Stomach (tissue), 9 donors: ENCODE data around the gene PDE6H. TPM values are rescaled to one million over a fixed set of nuclear protein-coding genes. Genes with fewer than 3 reads are reported as not detected.

Source experiments
- DNase-seq, 2 donors: peaks; one replicate each; pipeline versions ENCODE4 v3.0.0 to v3.0.0-alpha.2; 2013 to 2019
- H3K27ac ChIP-seq, 5 donors: fragments of 200-600 bp in 4 of 5; sonication (generic) in 4 of 5; one replicate each; pipeline ENCODE4 v1.5.1; 2013 to 2019; ENCODE audit warnings: mild to moderate bottlenecking in 1 of 5, moderate library complexity in 1 of 5
- H3K27me3 ChIP-seq, 3 donors: fragments of 200-600 bp; sonication (generic); one replicate each; pipeline ENCODE4 v1.5.1; 2017 to 2019; ENCODE audit warnings: mixed run types in 1 of 3
- H3K36me3 ChIP-seq, 4 donors: fragments of 200-600 bp; sonication (generic); 1 replicate in 3 of 4; 2 replicates in 1 of 4; pipeline ENCODE4 v1.5.1; 2016 to 2019
- H3K4me1 ChIP-seq, 4 donors: fragments of 200-600 bp; sonication (generic); one replicate each; pipeline ENCODE4 v1.5.1; 2016 to 2019
- H3K4me3 ChIP-seq, 4 donors: fragments of 200-600 bp; sonication (generic) in 3 of 4; one replicate each; pipeline ENCODE4 v1.5.1; 2016 to 2019; ENCODE audit warnings: mild to moderate bottlenecking in 1 of 4
- H3K9me3 ChIP-seq, 4 donors: fragments of 200-600 bp; sonication (generic); one replicate each; pipeline ENCODE4 v1.5.1; 2016 to 2019
- EP300 ChIP-seq: sonication (generic); formaldehyde crosslinking; IDR thresholded peaks from one replicate; pipeline ENCODE4 v1.6.1; 2017; ENCODE audit warnings: antibody characterized with exemption
- POLR2A ChIP-seq, 4 donors: fragments of 450-650 bp; IDR thresholded peaks; one replicate each; pipeline ENCODE4 v1.6.1; 2016; ENCODE audit warnings: antibody characterized with exemption in 4 of 4, control low read depth in 2 of 4, mild to moderate bottlenecking in 1 of 4, moderate library complexity in 1 of 4
- POLR2AphosphoS5 ChIP-seq, 3 donors: sonication (generic); formaldehyde crosslinking; IDR thresholded peaks; one replicate each; pipeline ENCODE4 v1.6.1; 2016; ENCODE audit warnings: antibody characterized with exemption in 3 of 3
- WGBS, 5 donors: extraction: QIAGEN DNeasy Blood & Tissue Kit in 3 of 5; methylation state at CpG; one replicate each; pipeline versions ENCODE4 v1.1.5 to v1.1.7; 2013 to 2018; 5-methylcytosine and 5-hydroxymethylcytosine counted together
- intact Hi-C: fragments of 100-400 bp; cut with DNase I; formaldehyde crosslinking; loops from one replicate; pipeline ENCODE4 v1.15.1; 2023; ENCODE audit warnings: low total_unique reads
- polyA plus RNA-seq, 3 donors: library from polyadenylated mRNA; stranded (reverse); fragments of 200-250 nt; gene quantifications; one replicate each; pipeline ENCODE4 v1.2.3, GENCODE V29; 2013
- total RNA-seq, 5 donors: library from RNA; depleted of rRNA; stranded (reverse); fragments of >200 nt; gene quantifications; one replicate each; pipeline versions ENCODE4 v1.1.0 to v1.2.3, GENCODE V29; 2014 to 2016
- TF ChIP-seq, protein P1 (sequence below), 7 experiments: fragments of 450-650 bp in 4 of 7; fragments of 200-600 bp in 3 of 7; sonication (generic) in 3 of 7; IDR thresholded peaks; one replicate each; pipeline ENCODE4 v1.5.1; 2016 to 2019; ENCODE audit warnings: antibody characterized with exemption in 7 of 7, control low read depth in 2 of 7, mild to moderate bottlenecking in 1 of 7
- donor health status: healthy with polysubstance abuse.
- donor health status: Bipolar disorder and iron deficiency.
- donor health status: healthy.

PDE6H gene
- total and polyA plus RNA-seq, 8 donors = not detected

DNA sequence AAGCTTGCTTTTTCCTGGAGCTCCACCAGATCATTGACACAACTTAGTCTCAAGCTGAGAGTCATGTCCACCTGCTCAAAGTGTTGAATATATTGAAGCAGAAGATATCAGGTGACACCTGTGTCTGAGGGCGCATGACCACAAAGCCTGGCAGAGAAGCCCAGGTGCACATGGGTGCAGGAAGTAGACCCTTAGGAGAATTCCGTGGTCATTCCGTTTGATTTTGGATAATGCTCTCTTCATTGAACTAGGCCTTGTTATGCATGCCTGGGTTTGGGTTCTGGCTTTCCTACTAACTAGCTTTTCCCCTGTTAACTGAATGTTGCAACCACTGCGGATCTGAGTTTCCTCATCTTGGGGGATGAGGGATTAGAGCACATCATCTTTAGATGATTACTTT lies 18.6 kb upstream of the PDE6H start:
- peaks cover 7 to 82% (median 20%) of the 10 kb centered on the region in 4 donors for H3K4me1 ChIP-seq
- peak overlapping the region in 3 of 5 donors; percentile 26 to 86 (median 76) for H3K27ac ChIP-seq
- intact Hi-C loops = no loop called here
- no peaks in the 10 kb centered on the region for H3K27me3 ChIP-seq
- TF ChIP-seq POLR2A (IDR thresholded peaks at IDR 0.05) (no peak), EP300 (no peak), POLR2AphosphoS5 (IDR thresholded peaks at IDR 0.05) (no peak)
- TF ChIP-seq, protein P1, sequence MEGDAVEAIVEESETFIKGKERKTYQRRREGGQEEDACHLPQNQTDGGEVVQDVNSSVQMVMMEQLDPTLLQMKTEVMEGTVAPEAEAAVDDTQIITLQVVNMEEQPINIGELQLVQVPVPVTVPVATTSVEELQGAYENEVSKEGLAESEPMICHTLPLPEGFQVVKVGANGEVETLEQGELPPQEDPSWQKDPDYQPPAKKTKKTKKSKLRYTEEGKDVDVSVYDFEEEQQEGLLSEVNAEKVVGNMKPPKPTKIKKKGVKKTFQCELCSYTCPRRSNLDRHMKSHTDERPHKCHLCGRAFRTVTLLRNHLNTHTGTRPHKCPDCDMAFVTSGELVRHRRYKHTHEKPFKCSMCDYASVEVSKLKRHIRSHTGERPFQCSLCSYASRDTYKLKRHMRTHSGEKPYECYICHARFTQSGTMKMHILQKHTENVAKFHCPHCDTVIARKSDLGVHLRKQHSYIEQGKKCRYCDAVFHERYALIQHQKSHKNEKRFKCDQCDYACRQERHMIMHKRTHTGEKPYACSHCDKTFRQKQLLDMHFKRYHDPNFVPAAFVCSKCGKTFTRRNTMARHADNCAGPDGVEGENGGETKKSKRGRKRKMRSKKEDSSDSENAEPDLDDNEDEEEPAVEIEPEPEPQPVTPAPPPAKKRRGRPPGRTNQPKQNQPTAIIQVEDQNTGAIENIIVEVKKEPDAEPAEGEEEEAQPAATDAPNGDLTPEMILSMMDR (IDR thresholded peaks at IDR 0.05) = no peak
- WGBS, 5 donors = 73 to 82% (median 79%) methylated on average over 4 of the region's 4 CpGs
- H3K9me3 ChIP-seq = no peaks in the 10 kb centered on the region
- DNase-seq = no peak
- H3K4me3 ChIP-seq = no peak overlapping the region
- H3K36me3 ChIP-seq = peaks cover 0 to 8% (median 5%) of the 10 kb centered on the region in 4 donors

GRCh38 chr12:14956024-14956891 lies 16.6 kb upstream of the PDE6H start:
- no peaks in the 10 kb centered on the region for H3K27me3 ChIP-seq
- H3K4me3 ChIP-seq = peak overlapping the region in 1 of 4 donors; percentile 10
- WGBS, 5 donors = 68 to 73% (median 71%) methylated on average over 9 of the region's 9 CpGs
- peak overlapping the region in 4 of 5 donors; percentile 27 to 85 (median 74) for H3K27ac ChIP-seq
- peaks cover under 1 to 63% (median 15%) of the 10 kb centered on the region in 4 donors for H3K4me1 ChIP-seq
- intact Hi-C loops = no loop called here
- DNase-seq = no peak
- H3K36me3 ChIP-seq = no peaks in the 10 kb centered on the region
- no peak for TF ChIP-seq POLR2A (IDR thresholded peaks at IDR 0.05)
- TF ChIP-seq, protein P1 (IDR thresholded peaks at IDR 0.05) = no peak
- TF ChIP-seq EP300 = no peak
- no peak for TF ChIP-seq POLR2AphosphoS5 (IDR thresholded peaks at IDR 0.05)
- H3K9me3 ChIP-seq = no peaks in the 10 kb centered on the region

- Histone ChIP-seq H3K4me3 (no peak overlapping the region), H3K27ac (peak overlapping the region in 4 of 5 donors; percentile 27 to 85 (median 74)), H3K4me1 (peaks cover 0 to 56% (median 14%) of the 10 kb centered on the region in 4 donors), H3K27me3 (no peaks in the 10 kb centered on the region), H3K36me3 (no peaks in the 10 kb centered on the region), H3K9me3 (no peaks in the 10 kb centered on the region)
- WGBS, 5 donors = 62 to 81% (median 72%) methylated on average over 2 of the region's 2 CpGs
- TF ChIP-seq, protein P1 (IDR thresholded peaks at IDR 0.05) = no peak
- no peak for TF ChIP-seq POLR2AphosphoS5 (IDR thresholded peaks at IDR 0.05)
- no peak for TF ChIP-seq EP300
- no peak for TF ChIP-seq POLR2A (IDR thresholded peaks at IDR 0.05)
- no peak for DNase-seq
- intact Hi-C loops = no loop called here
Measured at GRCh38 chr12:14956905-14957304, 15.9 kb upstream of the PDE6H start.

GRCh38 chr12:14957551-14958168 lies 15.2 kb upstream of the PDE6H start:
- peak overlapping the region in 4 of 5 donors; percentile 35 to 85 (median 74) for H3K27ac ChIP-seq
- H3K9me3 ChIP-seq = no peaks in the 10 kb centered on the region
- no peaks in the 10 kb centered on the region for H3K27me3 ChIP-seq
- no peak for TF ChIP-seq EP300
- TF ChIP-seq, protein P1 (IDR thresholded peaks at IDR 0.05) = no peak
- TF ChIP-seq POLR2AphosphoS5 (IDR thresholded peaks at IDR 0.05) = no peak
- no peak for TF ChIP-seq POLR2A (IDR thresholded peaks at IDR 0.05)
- H3K4me3 ChIP-seq = peak overlapping the region in 2 of 4 donors; percentile 22 to 35
- no peaks in the 10 kb centered on the region for H3K36me3 ChIP-seq
- H3K4me1 ChIP-seq = peaks cover 0 to 49% (median 10%) of the 10 kb centered on the region in 4 donors
- intact Hi-C loops = no loop called here
- DNase-seq = no peak
- 46 to 66% (median 55%) methylated on average over 5 of the region's 5 CpGs for WGBS, 5 donors
